SKM-1 treated with dmso at 0.1 percent for 144 hours (cell line): Measurements from ENCODE around the gene PRAMEF1.
"Not testable (repeated sequence)": the region's sequence is repeated elsewhere in the genome, so short reads cannot be mapped to it uniquely, and the experiment has no call there.

Experiments
- DNase-seq: peaks from one replicate; lab custom pipeline; 2025; ENCODE audit not compliant: unreplicated experiment; lab: John Stamatoyannopoulos, UW

PRAMEF1 gene, protein sequence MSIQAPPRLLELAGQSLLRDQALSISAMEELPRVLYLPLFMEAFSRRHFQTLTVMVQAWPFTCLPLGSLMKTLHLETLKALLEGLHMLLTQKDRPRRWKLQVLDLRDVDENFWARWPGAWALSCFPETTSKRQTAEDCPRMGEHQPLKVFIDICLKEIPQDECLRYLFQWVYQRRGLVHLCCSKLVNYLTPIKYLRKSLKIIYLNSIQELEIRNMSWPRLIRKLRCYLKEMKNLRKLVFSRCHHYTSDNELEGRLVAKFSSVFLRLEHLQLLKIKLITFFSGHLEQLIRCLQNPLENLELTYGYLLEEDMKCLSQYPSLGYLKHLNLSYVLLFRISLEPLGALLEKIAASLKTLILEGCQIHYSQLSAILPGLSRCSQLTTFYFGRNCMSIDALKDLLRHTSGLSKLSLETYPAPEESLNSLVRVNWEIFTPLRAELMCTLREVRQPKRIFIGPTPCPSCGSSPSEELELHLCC

DNA sequence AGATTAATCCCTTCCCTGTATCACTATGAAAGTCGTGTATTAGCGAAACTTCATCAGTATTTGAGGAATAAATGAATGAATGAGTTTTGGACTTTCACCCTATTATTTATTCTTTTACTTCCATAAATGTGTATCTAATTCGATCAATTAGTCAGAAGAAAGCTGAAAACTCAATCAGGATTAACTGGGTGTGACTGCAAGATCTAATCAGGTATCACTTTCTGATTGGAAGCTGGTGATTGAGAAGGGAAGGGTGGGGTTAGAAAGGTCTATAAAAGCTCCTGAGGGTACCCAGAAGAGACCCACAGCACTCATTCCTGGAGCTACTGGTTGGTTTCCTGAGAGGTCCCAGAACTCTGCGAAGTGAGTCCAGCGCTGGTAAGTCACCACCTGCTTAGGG, at the start of gene PRAMEF1:
Gene PRAMEF1 (plus strand): TSS at position 301 of the 400 bp plus-strand sequence. CDS start 1,831 bp downstream, outside the sequence.
- DNase-seq: not testable (repeated sequence)

GRCh38 chr1:12741946-12742345, 49.3 kb upstream of the PRAMEF1 start:
- no peak for DNase-seq

DNA sequence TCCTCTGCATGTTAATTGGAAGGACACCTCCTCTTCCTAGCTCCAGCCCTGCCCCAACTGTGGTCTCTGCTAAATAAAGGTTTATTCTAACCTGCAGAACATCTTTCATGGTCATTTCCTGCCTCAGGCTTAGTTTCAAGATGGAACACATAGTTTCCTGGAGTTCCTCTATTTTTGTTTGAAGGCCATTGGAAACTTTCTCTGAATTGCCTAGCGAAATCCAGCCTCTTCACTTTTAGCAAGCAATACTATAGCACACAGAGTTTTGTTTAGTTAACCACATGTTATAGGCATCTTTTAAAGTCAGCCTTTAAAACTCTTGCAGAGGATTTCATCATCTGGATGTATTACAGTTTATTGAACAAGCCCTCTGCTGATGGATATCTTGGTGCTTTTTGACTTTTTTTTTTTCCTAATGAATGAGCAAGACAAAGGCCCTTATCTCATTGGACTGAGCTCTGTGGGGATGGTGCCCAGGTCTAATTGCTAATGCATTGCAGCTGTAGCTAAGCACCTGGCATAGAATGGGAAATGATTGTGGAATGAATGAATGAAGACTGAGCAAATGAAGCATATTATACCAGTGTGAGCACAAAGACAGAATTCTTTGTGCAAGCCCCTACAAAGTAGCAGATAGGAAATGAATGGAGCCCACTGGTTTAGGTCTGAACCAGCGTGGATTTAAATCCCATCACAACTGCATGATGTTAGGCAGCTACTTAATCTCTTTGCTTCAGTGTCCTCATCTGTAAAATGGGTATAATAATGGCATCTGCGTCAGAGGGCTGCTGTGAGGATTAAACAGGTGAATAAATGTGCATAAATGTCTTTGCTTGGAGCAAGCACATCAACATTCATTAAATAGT, 45.8 kb upstream of the PRAMEF1 start:
- no peak for DNase-seq

DNA sequence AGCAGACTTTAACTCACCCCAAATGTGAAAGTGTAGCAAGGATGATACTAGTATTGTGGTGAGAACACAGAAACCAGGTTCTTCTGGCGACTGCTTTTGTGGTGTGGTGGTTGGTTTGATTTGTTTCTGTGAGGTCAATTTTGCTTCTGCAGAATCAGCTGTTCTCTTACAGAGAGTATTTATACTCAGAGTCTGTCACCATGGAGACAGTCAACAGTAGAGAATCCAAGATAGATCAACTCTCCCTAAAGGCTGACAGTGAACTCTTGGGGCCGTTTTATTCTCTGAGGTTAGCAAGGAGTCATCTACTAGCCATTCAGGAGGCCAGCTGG, 45.2 kb upstream of the PRAMEF1 start, which contains the start of gene CFAP107:
Gene CFAP107 (plus strand): TSS at position 209 of the 332 bp plus-strand sequence. CDS start 231 bp downstream, outside the sequence.
- DNase-seq: no peak

DNA sequence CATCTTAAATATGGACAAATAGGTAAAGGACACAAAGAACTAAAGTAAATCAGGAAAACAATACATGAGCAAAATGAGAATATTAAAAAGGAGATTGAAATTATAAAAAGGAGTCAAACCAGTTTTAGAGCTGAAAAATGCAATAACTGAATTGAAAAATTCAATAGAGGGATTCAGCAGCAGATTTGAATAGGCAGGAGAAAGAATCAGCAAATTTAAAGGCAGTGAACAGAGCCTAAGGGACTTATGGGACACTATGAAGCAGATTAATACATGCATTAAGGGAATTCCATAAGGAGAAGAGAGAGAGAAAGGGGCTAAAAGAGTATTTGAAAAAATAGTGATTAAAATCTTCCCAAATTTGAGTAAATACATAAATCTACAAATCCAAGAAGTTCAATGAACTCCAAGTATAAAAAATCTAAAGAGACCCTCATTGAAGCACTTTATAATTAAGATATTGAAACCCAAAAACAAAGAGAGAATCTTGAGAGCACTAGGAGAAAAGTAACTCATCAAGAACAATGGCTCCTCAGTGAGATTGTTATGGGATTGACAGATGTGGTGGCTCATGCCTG, 42.3 kb upstream of the PRAMEF1 start:
- DNase-seq: no peak

- DNase-seq: no peak
These were observed 36.5 kb upstream of the PRAMEF1 start for GRCh38 chr1:12754738-12755137.

- DNase-seq: no peak
These were observed 34.9 kb upstream of the PRAMEF1 start for GRCh38 chr1:12756273-12756672.

- no peak for DNase-seq
These were observed 34.3 kb upstream of the PRAMEF1 start for GRCh38 chr1:12756768-12757413.

DNA sequence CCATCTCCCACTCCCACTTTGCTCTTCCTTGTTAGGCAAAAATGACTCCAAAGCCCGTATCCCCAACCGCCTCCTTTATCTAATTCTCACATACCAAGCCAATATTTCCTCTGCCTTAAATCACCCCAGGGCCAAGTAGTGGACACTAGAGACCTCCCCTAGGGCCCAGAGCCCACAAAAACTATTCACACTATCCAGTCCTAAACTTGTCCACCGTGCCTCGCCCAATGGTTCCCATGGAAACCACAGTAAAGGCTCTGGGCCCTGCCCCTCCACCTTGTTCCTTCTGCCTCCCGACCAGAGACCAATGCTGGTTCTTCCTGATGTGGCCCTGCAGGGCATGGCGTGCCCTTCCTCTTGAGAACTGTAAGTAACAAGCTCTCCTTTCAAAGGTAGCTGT, 33.4 kb upstream of the PRAMEF1 start:
- no peak for DNase-seq

DNA sequence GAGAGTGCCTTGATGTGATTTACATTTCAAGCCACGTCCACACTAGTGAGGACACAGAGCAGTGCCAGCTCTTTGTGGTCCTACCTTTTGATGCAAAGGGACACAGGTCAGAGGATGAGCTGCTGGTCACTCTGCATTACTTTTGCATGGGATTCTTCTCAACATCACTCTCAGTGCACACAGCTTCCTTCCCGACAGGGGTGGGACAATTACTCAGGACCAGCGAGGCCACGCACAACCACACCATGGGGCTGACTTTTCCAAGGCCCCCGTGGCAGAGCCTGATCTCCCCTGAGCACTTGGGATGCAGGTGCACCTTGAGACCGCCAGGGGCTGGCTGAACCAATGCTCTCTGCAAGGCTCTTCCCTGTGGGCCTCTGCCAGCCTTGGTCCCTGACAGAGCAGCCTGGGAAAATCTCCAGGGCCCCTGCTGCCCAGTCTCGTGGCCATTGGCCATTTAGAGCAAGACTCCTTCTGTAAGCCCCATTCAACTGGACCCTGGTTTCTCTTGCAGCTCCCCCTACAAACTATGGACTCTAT, 30.9 kb upstream of the PRAMEF1 start:
- DNase-seq: no peak

GRCh38 chr1:12761781-12762180, 29.4 kb upstream of the PRAMEF1 start:
- DNase-seq: no peak

GRCh38 chr1:12762766-12763165, 28.4 kb upstream of the PRAMEF1 start:
- no peak for DNase-seq

DNA sequence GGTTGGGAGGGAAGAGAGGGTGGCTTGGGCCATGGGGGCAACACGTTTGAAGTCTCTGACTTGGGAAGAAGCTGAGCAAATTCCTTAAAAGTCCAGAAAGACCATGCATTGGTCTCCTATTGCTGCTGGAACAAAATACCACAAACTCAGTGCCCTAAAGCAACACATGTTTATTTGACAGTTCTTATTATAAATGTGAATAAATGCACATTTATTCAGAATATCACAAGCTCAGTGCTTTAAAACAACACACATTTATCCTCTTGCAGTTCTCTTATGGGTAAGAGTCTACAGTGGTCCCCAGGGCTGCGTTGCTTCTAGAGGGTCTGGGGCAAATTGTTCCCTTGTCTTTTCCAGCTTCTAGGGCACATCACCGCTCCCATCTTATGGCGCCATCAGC, 27.7 kb upstream of the PRAMEF1 start:
- DNase-seq: no peak

DNA sequence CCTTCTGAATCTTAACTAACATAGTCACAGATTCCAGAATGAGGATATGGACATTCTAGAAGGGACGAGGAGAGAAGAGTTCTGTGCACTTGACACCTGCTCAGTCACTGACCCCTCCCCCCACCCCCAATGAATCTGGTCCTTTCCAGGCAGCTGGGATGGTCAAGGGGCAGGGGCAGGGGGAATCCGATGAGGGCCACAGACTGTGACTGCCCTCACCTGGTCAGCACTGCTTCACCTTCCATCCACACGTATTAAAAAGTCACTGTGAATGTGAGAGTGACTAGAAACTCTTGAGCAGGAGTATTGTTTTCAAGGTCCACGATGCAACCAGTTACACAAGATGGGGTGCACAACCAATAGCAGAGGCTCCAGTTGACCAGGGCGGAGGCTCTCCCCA, 27.2 kb upstream of the PRAMEF1 start:
- DNase-seq: no peak

GRCh38 chr1:12769031-12769430, 22.2 kb upstream of the PRAMEF1 start:
- DNase-seq: no peak

GRCh38 chr1:12769976-12770505, 21.2 kb upstream of the PRAMEF1 start:
- no peak for DNase-seq

- DNase-seq: no peak
These were observed 20.6 kb upstream of the PRAMEF1 start for GRCh38 chr1:12770620-12771019.

DNA sequence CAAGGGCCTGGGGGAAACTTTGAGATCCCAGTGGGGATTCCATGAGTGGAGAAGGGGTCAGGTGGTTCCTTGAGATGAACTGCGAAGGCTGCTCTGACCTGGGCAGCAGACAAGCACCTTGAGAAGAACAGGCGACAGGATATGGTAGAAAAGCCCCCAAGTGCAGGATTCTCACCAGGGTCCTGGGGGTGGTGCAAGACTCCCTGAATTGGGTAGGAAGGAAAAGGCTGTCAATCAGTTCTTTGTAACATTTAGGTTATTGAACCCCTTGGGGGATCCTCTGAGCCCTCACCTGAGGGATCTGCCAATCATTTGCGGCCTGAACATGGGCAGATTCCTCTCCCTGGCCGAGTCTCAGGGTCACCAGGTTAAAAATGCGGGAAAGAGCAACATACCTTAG, 20.0 kb upstream of the PRAMEF1 start:
- no peak for DNase-seq

DNA sequence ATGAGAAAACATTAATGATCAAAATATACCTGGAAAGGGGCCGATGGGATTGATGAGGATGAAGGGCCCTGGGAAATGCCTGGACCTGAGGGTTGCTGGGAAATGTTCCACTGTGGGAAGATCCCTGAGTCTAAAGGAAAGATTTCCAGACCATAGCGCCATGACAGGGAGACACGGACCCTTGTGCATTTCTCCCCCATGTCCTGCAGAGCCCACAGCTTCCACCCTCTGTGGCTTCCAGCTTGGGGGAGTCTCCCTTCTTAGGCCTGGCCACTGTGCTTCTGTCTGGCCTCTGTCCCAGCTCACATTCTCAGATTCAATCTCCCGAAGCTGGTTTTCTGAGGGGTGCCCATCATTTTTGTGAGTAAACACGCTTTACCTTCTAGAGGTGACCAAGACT, 18.7 kb upstream of the PRAMEF1 start:
- DNase-seq: no peak

DNA sequence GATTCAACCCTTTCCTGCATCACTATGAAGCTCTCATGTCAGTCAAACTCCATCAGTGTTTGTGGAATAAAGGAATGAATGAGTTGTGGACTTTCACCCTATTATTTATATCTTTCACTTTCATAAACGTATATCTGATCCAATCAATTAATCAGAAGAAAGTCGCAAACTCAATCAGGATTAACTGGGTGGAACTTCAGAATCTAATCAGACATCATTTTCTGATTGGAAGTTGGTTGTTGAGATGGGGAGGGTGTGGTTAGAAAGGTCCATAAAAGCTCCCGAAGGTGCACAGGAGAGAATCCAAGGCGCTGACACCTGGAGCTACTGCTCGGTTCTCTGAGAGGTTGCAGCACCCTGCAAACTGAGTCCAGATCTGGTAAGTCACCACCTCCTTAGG, 17.8 kb upstream of the PRAMEF1 start, which contains the start of gene PRAMEF12:
Gene PRAMEF12 (plus strand): TSS at position 301 of the 400 bp plus-strand sequence. CDS start 1,130 bp downstream, outside the sequence.
- DNase-seq: no peak
